GM12878 (cell line): ENCODE measurements around the gene SOCS1. TPM values are rescaled to one million over a fixed set of nuclear protein-coding genes. Genes with fewer than 3 reads are reported as not detected.

ENCODE experiments used
- ATF7 ChIP-seq: fragments of 450-650 bp; IDR thresholded peaks from 2 replicates; pipeline ENCODE4 v1.6.1; 2016; ENCODE audit warnings: low read depth, mild to moderate bottlenecking
- BACH1 ChIP-seq: fragments of 450-650 bp; IDR thresholded peaks from 2 replicates; pipeline ENCODE4 v1.6.1; 2017; ENCODE audit warnings: mild to moderate bottlenecking, borderline replicate concordance
- BHLHE40 ChIP-seq, 2 experiments: fragments of 450-650 bp in 1 of 2; IDR thresholded peaks; 2 replicates each; pipeline ENCODE4 v1.6.1; 2011 to 2017; ENCODE audit warnings: low read depth in 2 of 2, borderline replicate concordance in 1 of 2, improper control_type of control experiment in 1 of 2, low read length in 1 of 2, mild to moderate bottlenecking in 1 of 2
- CHD1 ChIP-seq: IDR thresholded peaks from 2 replicates; pipeline ENCODE4 v1.6.1; 2012; ENCODE audit warnings: low read depth, low read length, improper control_type of control experiment
- CHD4 ChIP-seq: fragments of 200-600 bp; sonication (generic); IDR thresholded peaks from 2 replicates; pipeline ENCODE4 v1.6.1; 2016; ENCODE audit warnings: mild to moderate bottlenecking
- GABPA ChIP-seq: IDR thresholded peaks from 2 replicates; pipeline ENCODE4 v1.6.1; 2014; ENCODE audit warnings: antibody characterized with exemption, low read depth, mild to moderate bottlenecking, inconsistent platforms
- IKZF1 ChIP-seq: fragments of 450-650 bp; conservative IDR thresholded peaks from 2 replicates; pipeline ENCODE4 v1.6.1; 2017; ENCODE audit warnings: antibody characterized with exemption, mild to moderate bottlenecking
- MEF2B ChIP-seq: fragments of 450-650 bp; IDR thresholded peaks from 2 replicates; pipeline ENCODE4 v1.6.1; 2018; ENCODE audit warnings: mild to moderate bottlenecking, moderate library complexity; ENCODE audit not compliant: partially characterized antibody, poor library complexity, severe bottlenecking
- PAX5 ChIP-seq: IDR thresholded peaks from 2 replicates; pipeline ENCODE4 v1.6.1; 2011; ENCODE audit warnings: low read depth, low read length, borderline replicate concordance
- PAX8 ChIP-seq: fragments of 450-650 bp; IDR thresholded peaks from 2 replicates; pipeline ENCODE4 v1.6.1; 2017; ENCODE audit warnings: mild to moderate bottlenecking, moderate library complexity
- RELA ChIP-seq: fragments of 450-650 bp; IDR thresholded peaks from 2 replicates; pipeline ENCODE4 v1.8.0; 2014; ENCODE audit warnings: borderline replicate concordance; ENCODE audit not compliant: partially characterized antibody
- RFX5 ChIP-seq: IDR thresholded peaks from 2 replicates; pipeline ENCODE4 v1.6.1; 2011; ENCODE audit warnings: low read depth, low read length, improper control_type of control experiment
- SKIL ChIP-seq: fragments of 450-650 bp; IDR thresholded peaks from 2 replicates; pipeline ENCODE4 v1.6.1; 2017; ENCODE audit warnings: mild to moderate bottlenecking, low read depth, inconsistent platforms; ENCODE audit not compliant: poor library complexity, severe bottlenecking
- SP1 ChIP-seq: IDR thresholded peaks from one replicate; pipeline ENCODE4 v1.6.1; 2011; ENCODE audit warnings: low read depth, low read length
- SPI1 ChIP-seq: IDR thresholded peaks from 2 replicates; pipeline ENCODE4 v1.6.1; 2011; ENCODE audit warnings: low read depth, mild to moderate bottlenecking, low read length, moderate library complexity, borderline replicate concordance; ENCODE audit not compliant: insufficient read depth
- SREBF2 ChIP-seq: IDR thresholded peaks from 2 replicates; pipeline ENCODE4 v1.6.1; 2012; ENCODE audit warnings: mild to moderate bottlenecking, low read length
- ZBED1 ChIP-seq: IDR thresholded peaks from 2 replicates; pipeline ENCODE4 v1.6.1; 2016; ENCODE audit warnings: borderline replicate concordance
- ZBTB33 ChIP-seq: fragments of 450-650 bp; IDR thresholded peaks from 2 replicates; pipeline ENCODE4 v1.6.1; 2017; ENCODE audit warnings: mild to moderate bottlenecking
- ZNF384 ChIP-seq: IDR thresholded peaks from 2 replicates; pipeline ENCODE4 v1.6.1; 2012; ENCODE audit warnings: low read depth, mild to moderate bottlenecking, low read length, improper control_type of control experiment, borderline replicate concordance
- ZSCAN29 ChIP-seq: fragments of 450-650 bp; IDR thresholded peaks from 2 replicates; pipeline ENCODE4 v1.6.1; 2017; ENCODE audit warnings: mild to moderate bottlenecking, moderate library complexity
- ZZZ3 ChIP-seq: IDR thresholded peaks from 2 replicates; pipeline ENCODE4 v1.6.1; 2011; ENCODE audit warnings: low read depth; ENCODE audit not compliant: control insufficient read depth, insufficient read length
- polyA plus RNA-seq, 11 experiments: library from polyadenylated mRNA; depleted of rRNA in 4 of 11; unstranded in 6 of 11; stranded (reverse) in 5 of 11; fragments of >200 nt; fragmentation: Nextera tagmentation in 4 of 11; fragmentation: Illumina TruSeq in 1 of 11; extraction: Ambion mirVana in 4 of 11; extraction: Trizol in 1 of 11; gene quantifications; 1 replicate in 1 of 11; 2 replicates in 10 of 11; pipeline versions ENCODE4 v1.2.1 to v1.2.3, GENCODE V29; 2011 to 2016; ENCODE audit warnings: inconsistent platforms in 2 of 11, missing spikeins in 2 of 11, low read depth in 1 of 11
- total RNA-seq, 4 experiments: library from RNA; depleted of rRNA in 3 of 4; stranded (reverse); fragments of >200 nt in 3 of 4; fragmentation: Illumina TruSeq in 1 of 4; extraction: Trizol in 1 of 4; gene quantifications; 2 replicates each; pipeline versions ENCODE4 v1.2.1 to v1.2.3, GENCODE V29; 2013 to 2021
- TF ChIP-seq, protein P1 (sequence below): fragments of 450-650 bp; IDR thresholded peaks from 2 replicates; pipeline ENCODE4 v1.6.1; 2018; ENCODE audit warnings: mild to moderate bottlenecking, low read depth, moderate library complexity; ENCODE audit not compliant: partially characterized antibody
- TF ChIP-seq, protein P2 (sequence below): IDR thresholded peaks from 2 replicates; pipeline ENCODE4 v1.6.1; 2012; ENCODE audit warnings: low read depth, low read length, improper control_type of control experiment

SOCS1 gene
- total and polyA plus RNA-seq, 10 of the 15 experiments (the other 5 are each of a cell fraction or from before 2014, with no cell fraction given), result 0.42 to 39.8 (median 11.2) TPM

- TF ChIP-seq BACH1 (peak; percentile 77; the same call in 1 of the 2 replicates), SKIL (peak; percentile 94), ZNF384 (no peak), RFX5 (0 out of 2 replicates have a peak, but pooled peaks have one; percentile 15), SPI1 (no peak), ZBTB33 (no peak), ZSCAN29 (no peak), PAX5 (peak; percentile 91), GABPA (no peak), ZZZ3 (no peak), ZBED1 (peak; percentile 45; the same call in 1 of the 2 replicates), PAX8 (no peak), SP1 (peak; percentile 64), MEF2B (peak; percentile 93), CHD1 (no peak), BHLHE40 (IDR thresholded peaks at IDR 0.05; ENCODE audit: borderline replicate concordance in 1 of 2, low read depth in 2 of 2, low read length in 1 of 2) (peak; percentile 100), ATF7 (no peak; the same call in 1 of the 2 replicates), CHD4 (no peak), SREBF2 (no peak), RELA (peak; percentile 65), IKZF1 (peak; percentile 96)
- TF ChIP-seq, protein P1, sequence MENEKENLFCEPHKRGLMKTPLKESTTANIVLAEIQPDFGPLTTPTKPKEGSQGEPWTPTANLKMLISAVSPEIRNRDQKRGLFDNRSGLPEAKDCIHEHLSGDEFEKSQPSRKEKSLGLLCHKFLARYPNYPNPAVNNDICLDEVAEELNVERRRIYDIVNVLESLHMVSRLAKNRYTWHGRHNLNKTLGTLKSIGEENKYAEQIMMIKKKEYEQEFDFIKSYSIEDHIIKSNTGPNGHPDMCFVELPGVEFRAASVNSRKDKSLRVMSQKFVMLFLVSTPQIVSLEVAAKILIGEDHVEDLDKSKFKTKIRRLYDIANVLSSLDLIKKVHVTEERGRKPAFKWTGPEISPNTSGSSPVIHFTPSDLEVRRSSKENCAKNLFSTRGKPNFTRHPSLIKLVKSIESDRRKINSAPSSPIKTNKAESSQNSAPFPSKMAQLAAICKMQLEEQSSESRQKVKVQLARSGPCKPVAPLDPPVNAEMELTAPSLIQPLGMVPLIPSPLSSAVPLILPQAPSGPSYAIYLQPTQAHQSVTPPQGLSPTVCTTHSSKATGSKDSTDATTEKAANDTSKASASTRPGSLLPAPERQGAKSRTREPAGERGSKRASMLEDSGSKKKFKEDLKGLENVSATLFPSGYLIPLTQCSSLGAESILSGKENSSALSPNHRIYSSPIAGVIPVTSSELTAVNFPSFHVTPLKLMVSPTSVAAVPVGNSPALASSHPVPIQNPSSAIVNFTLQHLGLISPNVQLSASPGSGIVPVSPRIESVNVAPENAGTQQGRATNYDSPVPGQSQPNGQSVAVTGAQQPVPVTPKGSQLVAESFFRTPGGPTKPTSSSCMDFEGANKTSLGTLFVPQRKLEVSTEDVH, result no peak
- TF ChIP-seq, protein P2, sequence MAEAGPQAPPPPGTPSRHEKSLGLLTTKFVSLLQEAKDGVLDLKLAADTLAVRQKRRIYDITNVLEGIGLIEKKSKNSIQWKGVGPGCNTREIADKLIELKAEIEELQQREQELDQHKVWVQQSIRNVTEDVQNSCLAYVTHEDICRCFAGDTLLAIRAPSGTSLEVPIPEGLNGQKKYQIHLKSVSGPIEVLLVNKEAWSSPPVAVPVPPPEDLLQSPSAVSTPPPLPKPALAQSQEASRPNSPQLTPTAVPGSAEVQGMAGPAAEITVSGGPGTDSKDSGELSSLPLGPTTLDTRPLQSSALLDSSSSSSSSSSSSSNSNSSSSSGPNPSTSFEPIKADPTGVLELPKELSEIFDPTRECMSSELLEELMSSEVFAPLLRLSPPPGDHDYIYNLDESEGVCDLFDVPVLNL, result no peak
Measured at GRCh38 chr16:11297492-11298142, 41.6 kb upstream of the SOCS1 start (continued).
